Adrenal gland (tissue), 12 donors: ENCODE measurements around the gene NXN. TPM values are rescaled to one million over a fixed set of nuclear protein-coding genes. Genes with fewer than 3 reads are reported as not detected.

Experiments
- DNase-seq, 7 donors: peaks; one replicate each; pipeline ENCODE4 v3.0.0-alpha.2; 2019 to 2020
- H3K27ac ChIP-seq, 5 donors: fragments of 200-600 bp; sonication (generic) in 4 of 5; 1 replicate in 3 of 5; 2 replicates in 2 of 5; pipeline versions ENCODE4 v1.5.1 to v1.8.0; 2016 to 2020; ENCODE audit warnings: mild to moderate bottlenecking in 1 of 5
- H3K27me3 ChIP-seq: fragments of 200-600 bp; 2 replicates; pipeline ENCODE4 v1.8.0; 2021
- H3K36me3 ChIP-seq, 2 donors: fragments of 200-600 bp; replicated peaks in 1 of 2; 1 replicate in 1 of 2; 2 replicates in 1 of 2; pipeline versions ENCODE4 v1.5.1 to v1.8.0; 2018 to 2022
- H3K4me1 ChIP-seq, 2 donors: fragments of 200-600 bp; replicated peaks in 1 of 2; 1 replicate in 1 of 2; 2 replicates in 1 of 2; pipeline versions ENCODE4 v1.5.1 to v1.8.0; 2018 to 2021
- H3K4me3 ChIP-seq, 4 donors: fragments of 200-600 bp; sonication (generic) in 3 of 4; one replicate each; pipeline ENCODE4 v1.5.1; 2016 to 2018
- H3K9me3 ChIP-seq, 3 donors: fragments of 200-600 bp; sonication (generic) in 1 of 3; replicated peaks in 1 of 3; 1 replicate in 2 of 3; 2 replicates in 1 of 3; pipeline versions ENCODE4 v1.5.1 to v1.8.0; 2016 to 2021
- POLR2A ChIP-seq, 2 donors: fragments of 450-650 bp; IDR thresholded peaks; one replicate each; pipeline ENCODE4 v1.6.1; 2017; ENCODE audit warnings: antibody characterized with exemption in 2 of 2, mild to moderate bottlenecking in 2 of 2, moderate library complexity in 1 of 2
- WGBS, 4 donors: extraction: QIAGEN DNeasy Blood & Tissue Kit in 2 of 4; methylation state at CpG; one replicate each; pipeline versions ENCODE4 v1.1.5 to v1.1.7; 2013 to 2017; 5-methylcytosine and 5-hydroxymethylcytosine counted together
- intact Hi-C, 2 donors: fragments of 100-400 bp; cut with DNase I; formaldehyde crosslinking; loops; one replicate each; pipeline versions ENCODE4 v1.14.1 to v1.15.0; 2022 to 2023
- polyA plus RNA-seq, 3 donors: library from polyadenylated mRNA; stranded (reverse); fragments of 200-250 nt in 2 of 3; fragments of 350-450 nt in 1 of 3; fragmentation: Illumina TruSeq in 1 of 3; extraction: RNeasy Lipid Tissue Mini Kit (QIAGEN cat#74804) in 1 of 3; gene quantifications; one replicate each; pipeline ENCODE4 v1.2.3, GENCODE V29; 2013 to 2014
- total RNA-seq, 9 donors: library from RNA; depleted of rRNA in 4 of 9; stranded (reverse); fragments of >200 nt in 4 of 9; fragments of 120-200 nt in 1 of 9; fragmentation: NEBNext Ultra II Directional in 1 of 9; extraction: Animal tissue kit (Norgen Biotek cat#: 25700) in 1 of 9; gene quantifications; one replicate each; pipeline versions ENCODE4 v1.1.0 to v1.2.4, GENCODE V29; 2013 to 2023
- TF ChIP-seq, protein P1 (sequence below), 6 experiments: fragments of 450-650 bp in 4 of 6; fragments of 200-600 bp in 2 of 6; sonication (generic) in 1 of 6; IDR thresholded peaks; 1 replicate in 5 of 6; 2 replicates in 1 of 6; pipeline versions ENCODE4 v1.5.1 to v1.8.0; 2016 to 2021; ENCODE audit warnings: antibody characterized with exemption in 6 of 6, mild to moderate bottlenecking in 2 of 6, moderate library complexity in 1 of 6
- donor health status: healthy with polysubstance abuse.
- donor health status: Bipolar disorder and iron deficiency.
- donor health status: DM: yes; HTN: yes; CAD: no.
- donor health status: DM: no; HTN: no; CAD: no.
- donor health status: DM: no; HTN: no; CAD: no.
- donor health status: DM: yes; HTN: yes; CAD: no.

NXN gene
- total and polyA plus RNA-seq, 12 donors, result 3.6 to 24.7 (median 10.9) TPM

DNA sequence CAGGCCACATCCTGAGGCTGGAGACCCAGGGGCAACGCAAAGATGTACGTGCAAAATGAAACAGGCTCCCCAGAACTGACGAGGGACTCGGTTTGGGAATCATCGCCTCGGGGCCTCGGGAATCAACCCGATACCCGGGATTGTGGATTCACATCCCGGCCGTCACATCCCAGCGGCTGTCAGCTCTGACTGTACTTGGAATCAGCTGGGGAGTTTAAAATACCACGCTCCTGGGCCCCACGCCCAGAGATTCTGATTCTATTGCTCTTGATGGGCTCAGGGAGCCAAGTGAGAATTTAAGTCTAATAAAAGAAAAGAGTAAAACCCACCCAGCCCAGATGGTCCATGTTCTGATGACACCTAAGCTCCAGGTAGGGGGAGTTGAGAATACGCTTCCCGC lies 155.2 kb downstream of the NXN start:
- no peak overlapping the region for H3K4me3 ChIP-seq
- H3K9me3 ChIP-seq, result no peaks in the 10 kb centered on the region
- 88 to 96% (median 93%) methylated on average over 16 of the region's 16 CpGs for WGBS, 4 donors
- H3K27me3 ChIP-seq, result no peaks in the 10 kb centered on the region
- no peak for DNase-seq
- H3K27ac ChIP-seq, result no peak overlapping the region
- no peaks in the 10 kb centered on the region for H3K4me1 ChIP-seq
- intact Hi-C loops, result no loop called here
- no peak for TF ChIP-seq POLR2A (IDR thresholded peaks at IDR 0.05)
- TF ChIP-seq, protein P1, sequence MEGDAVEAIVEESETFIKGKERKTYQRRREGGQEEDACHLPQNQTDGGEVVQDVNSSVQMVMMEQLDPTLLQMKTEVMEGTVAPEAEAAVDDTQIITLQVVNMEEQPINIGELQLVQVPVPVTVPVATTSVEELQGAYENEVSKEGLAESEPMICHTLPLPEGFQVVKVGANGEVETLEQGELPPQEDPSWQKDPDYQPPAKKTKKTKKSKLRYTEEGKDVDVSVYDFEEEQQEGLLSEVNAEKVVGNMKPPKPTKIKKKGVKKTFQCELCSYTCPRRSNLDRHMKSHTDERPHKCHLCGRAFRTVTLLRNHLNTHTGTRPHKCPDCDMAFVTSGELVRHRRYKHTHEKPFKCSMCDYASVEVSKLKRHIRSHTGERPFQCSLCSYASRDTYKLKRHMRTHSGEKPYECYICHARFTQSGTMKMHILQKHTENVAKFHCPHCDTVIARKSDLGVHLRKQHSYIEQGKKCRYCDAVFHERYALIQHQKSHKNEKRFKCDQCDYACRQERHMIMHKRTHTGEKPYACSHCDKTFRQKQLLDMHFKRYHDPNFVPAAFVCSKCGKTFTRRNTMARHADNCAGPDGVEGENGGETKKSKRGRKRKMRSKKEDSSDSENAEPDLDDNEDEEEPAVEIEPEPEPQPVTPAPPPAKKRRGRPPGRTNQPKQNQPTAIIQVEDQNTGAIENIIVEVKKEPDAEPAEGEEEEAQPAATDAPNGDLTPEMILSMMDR (IDR thresholded peaks at IDR 0.05), result no peak
- H3K36me3 ChIP-seq, result no peaks in the 10 kb centered on the region

- WGBS, 4 donors, result 79 to 93% (median 88%) methylated on average over 4 to 9 of the region's 9 CpGs
- Histone ChIP-seq H3K27ac (no peak overlapping the region), H3K9me3 (no peaks in the 10 kb centered on the region), H3K4me3 (no peak overlapping the region), H3K4me1 (no peaks in the 10 kb centered on the region), H3K36me3 (no peaks in the 10 kb centered on the region), H3K27me3 (no peaks in the 10 kb centered on the region)
- intact Hi-C loops, result no loop called here
- no peak for TF ChIP-seq POLR2A (IDR thresholded peaks at IDR 0.05)
- TF ChIP-seq, protein P1 (IDR thresholded peaks at IDR 0.05), result no peak
- no peak for DNase-seq
Measured at GRCh38 chr17:823501-823902, 156.1 kb downstream of the NXN start.

- Histone ChIP-seq H3K27ac (no peak overlapping the region), H3K4me1 (no peaks in the 10 kb centered on the region), H3K36me3 (peaks cover 0 to 5% of the 10 kb centered on the region in 2 donors), H3K27me3 (no peaks in the 10 kb centered on the region), H3K4me3 (no peak overlapping the region), H3K9me3 (no peaks in the 10 kb centered on the region)
- TF ChIP-seq, protein P1 (IDR thresholded peaks at IDR 0.05), result no peak
- no peak for TF ChIP-seq POLR2A (IDR thresholded peaks at IDR 0.05)
- 85 to 99% (median 94%) methylated on average over 4 to 19 of the region's 19 CpGs for WGBS, 4 donors
- intact Hi-C loops, result no loop called here
- no peak for DNase-seq
Measured at GRCh38 chr17:819251-819650, 160.3 kb downstream of the NXN start.

- intact Hi-C loops, result no loop called here
- no peak overlapping the region for H3K4me3 ChIP-seq
- peaks cover 0 to 5% of the 10 kb centered on the region in 2 donors for H3K36me3 ChIP-seq
- no peaks in the 10 kb centered on the region for H3K9me3 ChIP-seq
- DNase-seq, result no peak
- H3K27ac ChIP-seq, result no peak overlapping the region
- H3K4me1 ChIP-seq, result no peaks in the 10 kb centered on the region
- TF ChIP-seq, protein P1 (IDR thresholded peaks at IDR 0.05), result no peak
- no peak for TF ChIP-seq POLR2A (IDR thresholded peaks at IDR 0.05)
- no peaks in the 10 kb centered on the region for H3K27me3 ChIP-seq
- WGBS, 4 donors, result 93 to 97% (median 94%) methylated on average over 18 to 20 of the region's 20 CpGs
Measured at GRCh38 chr17:814371-814770, 165.2 kb downstream of the NXN start.
